ENCODE results near the gene FCER1G. TPM values are rescaled to one million over a fixed set of nuclear protein-coding genes. Genes with fewer than 3 reads are reported as not detected.
A peak's percentile ranks its signal among the peaks of the same experiment; 100 is the strongest.
"Not testable (repeated sequence)": the region's sequence is repeated elsewhere in the genome, so short reads cannot be mapped to it uniquely, and the experiment has no call there.

FCER1G gene
- polyA plus RNA-seq, 3 donors = 2,686 to 4,191 (median 2,715) TPM

- H3K4me3 ChIP-seq (replicated peaks in 1 of 3; ENCODE audit: low read depth in 2 of 3, low read length in 3 of 3) = no peak overlapping the region
- TF ChIP-seq CTCF (IDR thresholded peaks at IDR 0.05) = no peak
- H3K27ac ChIP-seq (ENCODE audit: low read depth in 1 of 2, low read length in 2 of 2) = no peak overlapping the region
- Mint-ChIP-seq H3K4me1 (peaks cover 5% of the 10 kb centered on the region), H3K9me3 (peaks cover 6 to 17% (median 8%) of the 10 kb centered on the region in 7 donors), H3K27ac (no peak overlapping the region), H3K27me3 (ENCODE audit: low read depth in 3 of 3) (peaks cover 0 to 4% (median 3%) of the 10 kb centered on the region in 3 donors), H3K36me3 (no peaks in the 10 kb centered on the region), H3K4me3 (no peak overlapping the region)
- no peak for DNase-seq
- no peak overlapping the region for H3K4me2 ChIP-seq (replicated peaks; ENCODE audit: extremely low read depth, low read length, poor library complexity, severe bottlenecking)
- no peaks in the 10 kb centered on the region for H3K79me2 ChIP-seq (ENCODE audit: insufficient read depth, low read length)
- no peak overlapping the region for H3K9ac ChIP-seq (ENCODE audit: insufficient read depth, low read length, poor library complexity, severe bottlenecking)
- H3K27me3 ChIP-seq (ENCODE audit: control insufficient read depth in 2 of 2, insufficient read depth in 2 of 2, low read length in 2 of 2) = no peaks in the 10 kb centered on the region
- no peaks in the 10 kb centered on the region for H3K4me1 ChIP-seq (ENCODE audit: control insufficient read depth in 1 of 2, insufficient read depth in 2 of 2, low read length in 2 of 2)
- 96% methylated on average over 4 of the region's 7 CpGs for WGBS (ENCODE audit: insufficient coverage)
- H3K9me3 ChIP-seq (replicated peaks in 1 of 2; ENCODE audit: control insufficient read depth in 1 of 2, insufficient read depth in 1 of 2, low read length in 2 of 2) = no peaks in the 10 kb centered on the region
- intact Hi-C loops (cut with micrococcal nuclease) = no loop called here
- no peaks in the 10 kb centered on the region for H3K36me3 ChIP-seq (replicated peaks in 1 of 2; ENCODE audit: control insufficient read depth in 1 of 2, insufficient read depth in 2 of 2, low read length in 2 of 2)
- no peaks in the 10 kb centered on the region for H4K20me1 ChIP-seq (ENCODE audit: insufficient read depth, low read length)
- no peak overlapping the region for H2AFZ ChIP-seq (ENCODE audit: insufficient read depth, low read depth, low read length, poor library complexity, severe bottlenecking)
Measured at GRCh38 chr1:161250829-161251228, 35.7 kb downstream of the FCER1G start.

- Mint-ChIP-seq H3K27ac (peak overlapping the region in 1 of 7 donors; percentile 50), H3K27me3 (ENCODE audit: low read depth in 3 of 3) (peaks cover 0 to 4% (median 3%) of the 10 kb centered on the region in 3 donors), H3K4me1 (peaks cover 5% of the 10 kb centered on the region), H3K9me3 (peaks cover 8 to 23% (median 10%) of the 10 kb centered on the region in 7 donors), H3K36me3 (no peaks in the 10 kb centered on the region), H3K4me3 (no peak overlapping the region)
- Histone ChIP-seq H3K27me3 (ENCODE audit: control insufficient read depth in 2 of 2, insufficient read depth in 2 of 2, low read length in 2 of 2) (no peaks in the 10 kb centered on the region), H3K36me3 (replicated peaks in 1 of 2; ENCODE audit: control insufficient read depth in 1 of 2, insufficient read depth in 2 of 2, low read length in 2 of 2) (no peaks in the 10 kb centered on the region), H4K20me1 (ENCODE audit: insufficient read depth, low read length) (no peaks in the 10 kb centered on the region), H3K4me1 (ENCODE audit: control insufficient read depth in 1 of 2, insufficient read depth in 2 of 2, low read length in 2 of 2) (no peaks in the 10 kb centered on the region), H3K4me3 (replicated peaks in 1 of 3; ENCODE audit: low read depth in 2 of 3, low read length in 3 of 3) (no peak overlapping the region), H3K79me2 (ENCODE audit: insufficient read depth, low read length) (no peaks in the 10 kb centered on the region), H3K4me2 (replicated peaks; ENCODE audit: extremely low read depth, low read length, poor library complexity, severe bottlenecking) (no peak overlapping the region), H2AFZ (ENCODE audit: insufficient read depth, low read depth, low read length, poor library complexity, severe bottlenecking) (no peak overlapping the region), H3K27ac (ENCODE audit: low read depth in 1 of 2, low read length in 2 of 2) (no peak overlapping the region), H3K9me3 (replicated peaks in 1 of 2; ENCODE audit: control insufficient read depth in 1 of 2, insufficient read depth in 1 of 2, low read length in 2 of 2) (peaks cover 2 to 7% of the 10 kb centered on the region in 2 donors), H3K9ac (ENCODE audit: insufficient read depth, low read length, poor library complexity, severe bottlenecking) (no peak overlapping the region)
- TF ChIP-seq CTCF (IDR thresholded peaks at IDR 0.05) = no peak
- DNase-seq = no peak
- intact Hi-C loops (cut with micrococcal nuclease) = no loop called here
- WGBS (ENCODE audit: insufficient coverage) = 97% methylated on average over 8 of the region's 8 CpGs
Measured at GRCh38 chr1:161251579-161251978, 36.5 kb downstream of the FCER1G start.

GRCh38 chr1:161255302-161255701 lies 40.2 kb downstream of the FCER1G start:
- H3K9ac ChIP-seq (ENCODE audit: insufficient read depth, low read length, poor library complexity, severe bottlenecking); H3K4me3 Mint-ChIP-seq; H4K20me1 ChIP-seq (ENCODE audit: insufficient read depth, low read length); H2AFZ ChIP-seq (ENCODE audit: insufficient read depth, low read depth, low read length, poor library complexity, severe bottlenecking); H3K27ac ChIP-seq (ENCODE audit: low read depth in 1 of 2, low read length in 2 of 2); H3K27ac Mint-ChIP-seq; H3K4me3 ChIP-seq (replicated peaks in 1 of 3; ENCODE audit: low read depth in 2 of 3, low read length in 3 of 3); H3K36me3 ChIP-seq (replicated peaks in 1 of 2; ENCODE audit: control insufficient read depth in 1 of 2, insufficient read depth in 2 of 2, low read length in 2 of 2); H3K79me2 ChIP-seq (ENCODE audit: insufficient read depth, low read length); intact Hi-C loops (cut with micrococcal nuclease); DNase-seq; H3K4me2 ChIP-seq (replicated peaks; ENCODE audit: extremely low read depth, low read length, poor library complexity, severe bottlenecking); H3K4me1 ChIP-seq (ENCODE audit: control insufficient read depth in 1 of 2, insufficient read depth in 2 of 2, low read length in 2 of 2): not testable (repeated sequence)
- Mint-ChIP-seq H3K27me3 (ENCODE audit: low read depth in 3 of 3) (peaks cover 35 to 42% (median 35%) of the 10 kb centered on the region in 3 donors), H3K36me3 (peaks cover 12 to 14% of the 10 kb centered on the region in 2 donors), H3K4me1 (peaks cover 19% of the 10 kb centered on the region), H3K9me3 (peaks cover 22 to 36% (median 24%) of the 10 kb centered on the region in 7 donors)
- Histone ChIP-seq H3K27me3 (ENCODE audit: control insufficient read depth in 2 of 2, insufficient read depth in 2 of 2, low read length in 2 of 2) (peaks cover 28 to 37% of the 10 kb centered on the region in 2 donors), H3K9me3 (replicated peaks in 1 of 2; ENCODE audit: control insufficient read depth in 1 of 2, insufficient read depth in 1 of 2, low read length in 2 of 2) (peaks cover 23 to 42% of the 10 kb centered on the region in 2 donors)
- no CpG with 5 or more reads among the region's 5 CpGs for WGBS (ENCODE audit: insufficient coverage)
